Measurements from ENCODE around the gene GXYLT2.
A peak's percentile ranks its signal among the peaks of the same experiment; 100 is the strongest.

The GXYLT2 gene

DNA sequence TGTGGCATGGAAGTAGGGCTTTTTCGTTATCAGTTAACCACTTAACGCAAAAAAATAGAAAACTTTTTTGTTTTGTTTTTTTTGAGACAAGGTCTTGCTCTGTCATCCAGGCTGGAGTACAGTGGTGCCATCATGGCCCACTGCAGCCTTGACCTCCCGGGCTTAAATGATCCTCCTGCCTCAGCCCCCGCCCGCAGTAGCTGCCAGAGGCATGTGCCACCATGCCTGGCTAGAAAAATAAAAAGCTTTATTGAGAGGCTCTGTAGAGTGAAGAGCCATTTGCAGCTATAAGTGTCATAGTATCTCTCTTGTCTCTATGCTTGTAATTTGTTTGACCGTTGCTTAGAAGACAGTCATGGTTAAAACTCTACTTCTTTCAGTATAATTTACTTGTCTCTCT, 122.3 kb downstream of the GXYLT2 start:
- DNase-seq: no peak

DNA sequence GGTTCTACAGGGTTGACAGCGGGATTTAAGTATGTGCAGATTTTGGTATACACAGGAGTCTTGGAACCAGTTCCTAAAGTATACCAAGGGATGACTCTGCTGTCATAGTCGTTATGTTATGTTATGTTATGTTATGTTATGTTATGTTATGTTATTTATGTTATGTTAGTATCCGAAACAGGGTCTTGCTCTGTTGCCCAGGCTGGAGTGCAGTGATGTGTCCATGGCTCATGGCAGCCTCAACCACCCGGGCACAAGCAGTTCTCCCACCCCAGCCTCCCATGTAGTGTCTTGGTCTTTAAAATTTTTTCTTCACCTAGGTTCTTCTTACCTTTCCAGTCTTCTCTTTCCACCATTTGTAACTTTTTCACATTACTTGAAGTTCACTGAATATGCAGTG, 130.5 kb downstream of the GXYLT2 start:
- no peak for TF ChIP-seq GATA1 (IDR thresholded peaks at IDR 0.05; ENCODE audit: low read depth, low read length)
- TF ChIP-seq POLR2A (IDR thresholded peaks at IDR 0.05; ENCODE audit: low read length): no peak
- DNase-seq: no peak

More for the DNA sequence above, 122.3 kb downstream of the GXYLT2 start:
- TF ChIP-seq GATA1 (IDR thresholded peaks at IDR 0.05; ENCODE audit: low read depth, low read length) (no peak), POLR2A (IDR thresholded peaks at IDR 0.05; ENCODE audit: low read length) (no peak)

GRCh38 chr3:73018790-73019441, 131.1 kb downstream of the GXYLT2 start:
- TF ChIP-seq GATA1 (IDR thresholded peaks at IDR 0.05; ENCODE audit: low read depth, low read length) (no peak), POLR2A (IDR thresholded peaks at IDR 0.05; ENCODE audit: low read length) (no peak)
- no peak for DNase-seq

- TF ChIP-seq GATA1 (IDR thresholded peaks at IDR 0.05; ENCODE audit: low read depth, low read length) (no peak), POLR2A (IDR thresholded peaks at IDR 0.05; ENCODE audit: low read length) (no peak)
- DNase-seq: no peak
Observed at GRCh38 chr3:73021301-73021835, 133.5 kb downstream of the GXYLT2 start.

- TF ChIP-seq POLR2A (IDR thresholded peaks at IDR 0.05; ENCODE audit: low read length) (no peak), GATA1 (IDR thresholded peaks at IDR 0.05; ENCODE audit: low read depth, low read length) (no peak)
Observed at GRCh38 chr3:73024836-73025235, 137.0 kb downstream of the GXYLT2 start.

DNA sequence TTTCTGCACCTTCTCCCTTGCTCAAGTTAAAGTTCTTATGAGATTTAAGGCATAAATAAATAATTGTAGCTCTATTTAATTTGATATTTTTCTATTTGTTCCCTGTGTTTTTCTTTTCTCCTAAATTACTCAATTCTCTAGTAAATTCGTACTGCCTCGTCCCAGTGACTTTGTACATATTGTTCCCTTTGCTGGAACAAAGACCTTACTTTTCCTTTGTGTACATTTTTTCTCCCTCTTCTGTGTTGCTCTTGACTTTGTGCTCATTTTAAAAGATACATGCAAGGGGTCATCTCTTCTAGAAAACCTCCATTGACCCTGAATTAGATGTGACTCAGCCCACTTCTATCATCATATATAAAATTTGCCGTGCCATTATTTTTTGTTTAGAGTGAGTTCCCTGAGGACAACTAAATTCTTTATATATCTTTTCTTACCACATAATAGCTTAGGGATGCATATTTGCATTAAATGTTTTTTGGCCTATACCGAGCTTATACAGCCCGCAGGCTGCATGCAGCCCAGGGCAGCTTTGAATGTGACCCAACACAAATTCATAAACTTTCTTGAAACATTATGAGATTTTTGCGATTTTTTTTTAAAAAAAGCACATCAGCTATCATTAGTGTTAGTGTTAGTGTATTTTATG, 138.4 kb downstream of the GXYLT2 start:
- no peak for TF ChIP-seq GATA1 (IDR thresholded peaks at IDR 0.05; ENCODE audit: low read depth, low read length)
- TF ChIP-seq POLR2A (IDR thresholded peaks at IDR 0.05; ENCODE audit: low read length): no peak
- DNase-seq: no peak

More at GRCh38 chr3:73024836-73025235, 137.0 kb downstream of the GXYLT2 start:
- peak in 1 of 2 experiments; percentile 5 for DNase-seq

Measured in erythroblast (primary cell).